H1 (cell line): ENCODE results near the gene ZNF333. TPM values are rescaled to one million over a fixed set of nuclear protein-coding genes. Genes with fewer than 3 reads are reported as not detected.
A peak's percentile ranks its signal among the peaks of the same experiment; 100 is the strongest.
"Not testable (repeated sequence)": the region's sequence is repeated elsewhere in the genome, so short reads cannot be mapped to it uniquely, and the experiment has no call there.

Experiments used
- CTCF ChIA-PET: fragments of 300-600 bp; sonication (Branson Sonifier 250); formaldehyde crosslinking; loops from one replicate; lab custom pipeline; 2021; ENCODE audit not compliant: partially characterized antibody; lab: Charles Lee
- POLR2A ChIA-PET: fragments of 300-600 bp; sonication (Branson Sonifier 250); formaldehyde crosslinking; loops from one replicate; lab custom pipeline; 2021; ENCODE audit warnings: inconsistent platforms; ENCODE audit not compliant: partially characterized antibody; lab: Charles Lee
- DNase-seq, 2 experiments: peaks; one replicate each; pipeline versions ENCODE4 v3.0.0 to v3.0.0-alpha.2; 2010 to 2022; ENCODE audit warnings: low spot score in 2 of 2, low read depth in 1 of 2, mixed read lengths in 1 of 2
- FAIRE-seq: peaks from 2 replicates; lab custom pipeline; 2011; peaks lifted over from hg19 to GRCh38; lab: Jason Lieb, UNC
- H2AFZ ChIP-seq: 2 replicates; pipeline ENCODE4 v1.8.1; 2012; ENCODE audit warnings: low read length, inconsistent platforms
- H2AK5ac ChIP-seq: 2 replicates; pipeline ENCODE4 v1.6.1; 2013; ENCODE audit warnings: low read depth, low read length
- H2BK120ac ChIP-seq: replicated peaks from 2 replicates; pipeline ENCODE3; 2013; ENCODE audit warnings: low read depth, low read length, inconsistent platforms
- H2BK12ac ChIP-seq: 2 replicates; pipeline ENCODE4 v1.6.1; 2013; ENCODE audit warnings: low read depth, low read length
- H2BK15ac ChIP-seq: 2 replicates; pipeline ENCODE4 v1.6.1; 2013; ENCODE audit warnings: low read length
- H2BK20ac ChIP-seq: 2 replicates; pipeline ENCODE4 v1.6.1; 2013; ENCODE audit warnings: low read length
- H2BK5ac ChIP-seq: 2 replicates; pipeline ENCODE4 v1.6.1; 2013; ENCODE audit warnings: low read depth, low read length
- H3K14ac ChIP-seq: 2 replicates; pipeline ENCODE4 v1.6.1; 2013; ENCODE audit warnings: inconsistent platforms; ENCODE audit not compliant: insufficient read length
- H3K18ac ChIP-seq: 2 replicates; pipeline ENCODE4 v1.6.1; 2013; ENCODE audit warnings: low read length; ENCODE audit errors: extremely low read depth
- H3K23ac ChIP-seq: 2 replicates; pipeline ENCODE4 v1.6.1; 2013; ENCODE audit warnings: inconsistent platforms; ENCODE audit not compliant: insufficient read length
- H3K23me2 ChIP-seq: 2 replicates; pipeline ENCODE4 v1.6.1; 2013; ENCODE audit warnings: low read depth, low read length
- H3K27ac ChIP-seq: 2 replicates; pipeline ENCODE4 v1.6.1; 2011; ENCODE audit warnings: low read depth, low read length, inconsistent platforms
- H3K27me3 ChIP-seq, 4 experiments: replicated peaks in 1 of 4; 1 replicate in 1 of 4; 2 replicates in 3 of 4; pipeline versions ENCODE4 v1.6.1 to v1.8.1; 2011 to 2013; ENCODE audit warnings: low read length in 3 of 4, mild to moderate bottlenecking in 3 of 4, inconsistent platforms in 2 of 4, mixed read lengths in 2 of 4, moderate library complexity in 1 of 4; ENCODE audit not compliant: control insufficient read depth in 3 of 4, insufficient read depth in 3 of 4; ENCODE audit errors: extremely low read depth in 1 of 4
- H3K36me3 ChIP-seq, 4 experiments: 2 replicates each; pipeline versions ENCODE4 v1.6.1 to v1.8.1; 2011 to 2013; ENCODE audit warnings: mild to moderate bottlenecking in 4 of 4, low read length in 3 of 4, moderate library complexity in 2 of 4, control low read depth in 1 of 4, inconsistent platforms in 1 of 4; ENCODE audit not compliant: insufficient read depth in 4 of 4, control insufficient read depth in 2 of 4
- H3K4ac ChIP-seq: replicated peaks from 2 replicates; pipeline ENCODE3; 2013; ENCODE audit warnings: low read length, low read depth, mixed read lengths, inconsistent platforms; ENCODE audit not compliant: insufficient read length
- H3K4me1 ChIP-seq, 4 experiments: replicated peaks in 1 of 4; 1 replicate in 1 of 4; 2 replicates in 3 of 4; pipeline versions ENCODE4 v1.6.1 to v1.8.1; 2011 to 2013; ENCODE audit warnings: low read length in 3 of 4, inconsistent platforms in 2 of 4, mixed read lengths in 1 of 4; ENCODE audit not compliant: insufficient read depth in 4 of 4, control insufficient read depth in 3 of 4
- H3K4me2 ChIP-seq, 2 experiments: 2 replicates each; pipeline versions ENCODE4 v1.6.1 to v1.8.1; 2011 to 2013; ENCODE audit warnings: low read depth in 2 of 2, low read length in 2 of 2, control low read depth in 1 of 2, inconsistent platforms in 1 of 2, mild to moderate bottlenecking in 1 of 2; ENCODE audit not compliant: insufficient read depth in 1 of 2
- H3K4me3 ChIP-seq, 4 experiments: fragments of 200-600, 300-600 bp in 1 of 4; sonication (generic), shearing (Covaris generic), sonication (Bioruptor Twin) in 1 of 4; 2 replicates each; pipeline versions ENCODE4 v1.5.1 to v1.8.1; 2011 to 2016; ENCODE audit warnings: low read length in 4 of 4, low read depth in 3 of 4, control low read depth in 2 of 4, inconsistent platforms in 2 of 4, mild to moderate bottlenecking in 2 of 4, mixed read lengths in 1 of 4, moderate library complexity in 1 of 4; ENCODE audit not compliant: insufficient read depth in 2 of 4; ENCODE audit errors: extremely low read depth in 1 of 4
- H3K56ac ChIP-seq: replicated peaks from 2 replicates; pipeline ENCODE3; 2013; ENCODE audit warnings: low read depth, mild to moderate bottlenecking, mixed read lengths, low read length, inconsistent platforms; ENCODE audit not compliant: insufficient read length
- H3K79me1 ChIP-seq: 2 replicates; pipeline ENCODE4 v1.6.1; 2013; ENCODE audit warnings: low read depth, low read length, control low read depth
- H3K79me2 ChIP-seq, 2 experiments: 2 replicates each; pipeline versions ENCODE4 v1.6.1 to v1.8.1; 2012 to 2013; ENCODE audit warnings: low read length in 2 of 2, mild to moderate bottlenecking in 2 of 2, inconsistent platforms in 1 of 2; ENCODE audit not compliant: insufficient read depth in 2 of 2, control insufficient read depth in 1 of 2
- H3K9ac ChIP-seq, 4 experiments: replicated peaks in 1 of 4; 1 replicate in 1 of 4; 2 replicates in 3 of 4; pipeline versions ENCODE4 v1.6.1 to v1.8.1; 2011 to 2013; ENCODE audit warnings: low read depth in 3 of 4, low read length in 3 of 4, control low read depth in 2 of 4, mild to moderate bottlenecking in 2 of 4, moderate library complexity in 2 of 4, inconsistent platforms in 1 of 4; ENCODE audit errors: extremely low read depth in 1 of 4
- H3K9me3 ChIP-seq, 2 experiments: 2 replicates each; pipeline versions ENCODE4 v1.6.1 to v1.8.1; 2012 to 2013; ENCODE audit warnings: mild to moderate bottlenecking in 2 of 2, moderate library complexity in 2 of 2, control low read depth in 1 of 2, inconsistent platforms in 1 of 2, low read depth in 1 of 2, low read length in 1 of 2, mixed read lengths in 1 of 2; ENCODE audit not compliant: insufficient read depth in 2 of 2
- H4K20me1 ChIP-seq, 2 experiments: replicated peaks in 1 of 2; 2 replicates each; pipeline versions ENCODE3 to v1.8.1; 2011 to 2013; ENCODE audit warnings: inconsistent platforms in 2 of 2, low read length in 2 of 2, mild to moderate bottlenecking in 1 of 2; ENCODE audit not compliant: insufficient read depth in 2 of 2, control insufficient read depth in 1 of 2
- H4K5ac ChIP-seq: 2 replicates; pipeline ENCODE4 v1.6.1; 2013; ENCODE audit warnings: low read length, low read depth, mixed read lengths, inconsistent platforms; ENCODE audit not compliant: insufficient read length
- H4K8ac ChIP-seq: 2 replicates; pipeline ENCODE4 v1.8.0; 2013; ENCODE audit warnings: mild to moderate bottlenecking, moderate library complexity, low read length, inconsistent platforms; ENCODE audit not compliant: insufficient read depth; ENCODE audit errors: extremely low read depth
- H4K91ac ChIP-seq: replicated peaks from 2 replicates; pipeline ENCODE3; 2013; ENCODE audit warnings: low read length, mixed read lengths, inconsistent platforms; ENCODE audit not compliant: insufficient read length
- WGBS, 2 experiments: shearing (Covaris generic) in 1 of 2; methylation state at CpG; one replicate each; pipeline versions ENCODE4 v1.1.6 to v1.1.7; 2013 to 2015; ENCODE audit warnings: low lambda C conversion rate in 2 of 2, mixed read lengths in 2 of 2, inconsistent platforms in 1 of 2, low coverage in 1 of 2, missing lambda C conversion rate in 1 of 2; ENCODE audit not compliant: insufficient replicate concordance in 2 of 2, insufficient coverage in 1 of 2, insufficient read length in 1 of 2; ENCODE audit errors: extremely low coverage in 1 of 2, missing lambda C conversion rate in 1 of 2; 5-methylcytosine and 5-hydroxymethylcytosine counted together
- polyA plus RNA-seq, 7 experiments: library from polyadenylated mRNA; depleted of rRNA in 3 of 7; stranded (reverse) in 5 of 7; unstranded in 2 of 7; fragments of >200 nt in 5 of 7; fragments of 200-250 nt in 2 of 7; gene quantifications; 1 replicate in 5 of 7; 2 replicates in 1 of 7; 4 replicates in 1 of 7; pipeline versions ENCODE4 v1.2.1 to v1.2.3, GENCODE V29; 2011 to 2013; ENCODE audit warnings: missing spikeins in 2 of 7, mixed read lengths in 2 of 7
- total RNA-seq: library from RNA; stranded (reverse); fragmentation: NEBNext Ultra II Directional; extraction: Animal tissue kit (Norgen Biotek cat#: 25700); gene quantifications from 2 replicates; pipeline ENCODE4 v1.2.1, GENCODE V29; 2021

The ZNF333 gene
- total and polyA plus RNA-seq, 2 of the 8 experiments (the other 6 are each of a cell fraction or from before 2014, with no cell fraction given): 7.3 to 8.4 TPM

DNA sequence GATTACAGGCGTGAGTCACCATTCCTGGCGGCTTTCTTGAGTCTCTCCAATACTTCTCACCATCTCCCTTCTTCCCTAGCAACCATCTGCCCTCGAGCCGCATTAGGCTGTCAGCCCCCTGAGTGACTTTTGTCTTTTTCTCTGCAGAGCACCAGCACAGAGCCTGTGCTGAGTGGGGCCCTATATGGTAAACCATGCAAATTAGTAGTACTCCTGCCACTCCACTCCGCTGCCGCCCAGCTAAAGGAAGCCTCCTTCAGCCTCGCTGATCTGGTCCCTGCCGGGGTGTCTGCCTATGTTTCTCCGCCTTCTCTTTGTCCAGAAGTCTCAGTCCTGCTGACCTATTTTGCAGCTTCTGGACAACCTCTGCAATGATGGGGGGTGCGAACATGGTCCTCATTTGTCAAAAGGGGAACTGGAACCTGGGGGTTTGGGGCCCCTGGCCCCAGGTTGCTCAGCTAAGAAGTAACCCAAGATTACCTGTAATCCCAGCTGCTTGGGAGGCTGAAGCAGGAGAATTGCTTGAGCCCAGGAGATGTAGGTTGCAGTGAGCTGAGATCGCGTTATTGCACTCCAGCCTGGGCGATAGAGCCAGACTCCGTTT, 90.9 kb downstream of the ZNF333 start:
- H2AK5ac ChIP-seq, H3K4me2 ChIP-seq, H3K9me3 ChIP-seq, H2AFZ ChIP-seq, H2BK12ac ChIP-seq, FAIRE-seq, POLR2A ChIA-PET, H3K18ac ChIP-seq, H2BK15ac ChIP-seq, H3K4me1 ChIP-seq, H3K23ac ChIP-seq, H3K4ac ChIP-seq, H2BK5ac ChIP-seq, CTCF ChIA-PET, H3K56ac ChIP-seq, H3K36me3 ChIP-seq, H3K27ac ChIP-seq, H3K14ac ChIP-seq, H2BK120ac ChIP-seq, H4K8ac ChIP-seq, H3K4me3 ChIP-seq, H3K79me1 ChIP-seq, H2BK20ac ChIP-seq, H3K27me3 ChIP-seq, H4K5ac ChIP-seq, H4K20me1 ChIP-seq, H3K79me2 ChIP-seq, H3K23me2 ChIP-seq, H4K91ac ChIP-seq, H3K9ac ChIP-seq: not testable (repeated sequence)
- DNase-seq: peak in 1 of 2 experiments; percentile 34
- WGBS, 2 experiments: 89% methylated on average over 7 of the region's 14 CpGs; no CpG with 5 or more reads in 1 of the 2 experiments
